RWPE1 (cell line): ENCODE data around the gene GNL1.
"Not testable (repeated sequence)": the region's sequence is repeated elsewhere in the genome, so short reads cannot be mapped to it uniquely, and the experiment has no call there.

Experiments used
- CTCF ChIA-PET: fragments of 350-600 bp; sonication (Branson Sonifier 250); formaldehyde crosslinking; extraction: SDS; loops from one replicate; lab custom pipeline; 2021; lab: Yijun Ruan, JAX
- POLR2A ChIA-PET: fragments of 400-600 bp; formaldehyde crosslinking; extraction: SDS; loops from one replicate; lab custom pipeline; 2020; ENCODE audit warnings: antibody characterized with exemption; ENCODE audit not compliant: low non-redundant PET; lab: Yijun Ruan, JAX
- DNase-seq: peaks from one replicate; pipeline ENCODE4 v3.0.0; 2012; ENCODE audit warnings: low spot score
- H3K27ac ChIP-seq: fragments of 450-650 bp; 2 replicates; pipeline ENCODE4 v1.5.1; 2017
- TF ChIP-seq, protein P1 (sequence below): fragments of 450-650 bp; conservative IDR thresholded peaks from 2 replicates; pipeline ENCODE4 v1.5.1; 2017; ENCODE audit warnings: low read depth, mild to moderate bottlenecking

The GNL1 gene

DNA sequence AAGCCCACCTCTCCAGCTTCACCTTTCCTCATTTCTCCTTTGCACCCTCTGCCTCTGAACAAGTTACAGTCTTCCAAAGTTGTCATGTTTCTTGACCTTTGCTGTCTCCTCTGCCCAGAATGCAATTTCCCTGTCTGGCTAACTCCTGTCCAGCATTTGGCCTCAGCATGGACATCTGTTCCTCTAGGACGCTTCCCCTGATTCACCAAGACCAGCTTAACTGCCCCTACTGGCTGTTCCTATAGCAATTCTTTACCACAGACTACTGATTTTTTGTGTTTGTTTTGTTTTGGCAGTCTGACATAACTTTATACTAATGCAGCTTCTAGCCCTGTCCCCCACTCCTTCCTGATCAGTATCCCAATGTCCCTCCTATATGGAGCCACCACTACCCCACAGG, 13.4 kb downstream of the GNL1 start:
- ChIA-PET POLR2A (no interaction called here), CTCF (interaction anchor here (1.1 to 3.2 kb wide), 4 partner anchors 9 to 537 kb away, joined by 3 to 39 read pairs (median 4); no protein-coding TSS in a partner anchor)
- TF ChIP-seq, protein P1, sequence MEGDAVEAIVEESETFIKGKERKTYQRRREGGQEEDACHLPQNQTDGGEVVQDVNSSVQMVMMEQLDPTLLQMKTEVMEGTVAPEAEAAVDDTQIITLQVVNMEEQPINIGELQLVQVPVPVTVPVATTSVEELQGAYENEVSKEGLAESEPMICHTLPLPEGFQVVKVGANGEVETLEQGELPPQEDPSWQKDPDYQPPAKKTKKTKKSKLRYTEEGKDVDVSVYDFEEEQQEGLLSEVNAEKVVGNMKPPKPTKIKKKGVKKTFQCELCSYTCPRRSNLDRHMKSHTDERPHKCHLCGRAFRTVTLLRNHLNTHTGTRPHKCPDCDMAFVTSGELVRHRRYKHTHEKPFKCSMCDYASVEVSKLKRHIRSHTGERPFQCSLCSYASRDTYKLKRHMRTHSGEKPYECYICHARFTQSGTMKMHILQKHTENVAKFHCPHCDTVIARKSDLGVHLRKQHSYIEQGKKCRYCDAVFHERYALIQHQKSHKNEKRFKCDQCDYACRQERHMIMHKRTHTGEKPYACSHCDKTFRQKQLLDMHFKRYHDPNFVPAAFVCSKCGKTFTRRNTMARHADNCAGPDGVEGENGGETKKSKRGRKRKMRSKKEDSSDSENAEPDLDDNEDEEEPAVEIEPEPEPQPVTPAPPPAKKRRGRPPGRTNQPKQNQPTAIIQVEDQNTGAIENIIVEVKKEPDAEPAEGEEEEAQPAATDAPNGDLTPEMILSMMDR = no peak
- H3K27ac ChIP-seq = no peak overlapping the region
- DNase-seq = no peak

- H3K27ac ChIP-seq = no peak overlapping the region
- ChIA-PET CTCF (interaction anchor here (0.6 to 1.1 kb wide), 2 partner anchors 31 to 538 kb away, joined by 3 to 4 read pairs; no protein-coding TSS in a partner anchor), POLR2A (no interaction called here)
- DNase-seq = no peak
- TF ChIP-seq, protein P1 = no peak
Measured at GRCh38 chr6:30542404-30542725, 13.9 kb downstream of the GNL1 start.

DNA sequence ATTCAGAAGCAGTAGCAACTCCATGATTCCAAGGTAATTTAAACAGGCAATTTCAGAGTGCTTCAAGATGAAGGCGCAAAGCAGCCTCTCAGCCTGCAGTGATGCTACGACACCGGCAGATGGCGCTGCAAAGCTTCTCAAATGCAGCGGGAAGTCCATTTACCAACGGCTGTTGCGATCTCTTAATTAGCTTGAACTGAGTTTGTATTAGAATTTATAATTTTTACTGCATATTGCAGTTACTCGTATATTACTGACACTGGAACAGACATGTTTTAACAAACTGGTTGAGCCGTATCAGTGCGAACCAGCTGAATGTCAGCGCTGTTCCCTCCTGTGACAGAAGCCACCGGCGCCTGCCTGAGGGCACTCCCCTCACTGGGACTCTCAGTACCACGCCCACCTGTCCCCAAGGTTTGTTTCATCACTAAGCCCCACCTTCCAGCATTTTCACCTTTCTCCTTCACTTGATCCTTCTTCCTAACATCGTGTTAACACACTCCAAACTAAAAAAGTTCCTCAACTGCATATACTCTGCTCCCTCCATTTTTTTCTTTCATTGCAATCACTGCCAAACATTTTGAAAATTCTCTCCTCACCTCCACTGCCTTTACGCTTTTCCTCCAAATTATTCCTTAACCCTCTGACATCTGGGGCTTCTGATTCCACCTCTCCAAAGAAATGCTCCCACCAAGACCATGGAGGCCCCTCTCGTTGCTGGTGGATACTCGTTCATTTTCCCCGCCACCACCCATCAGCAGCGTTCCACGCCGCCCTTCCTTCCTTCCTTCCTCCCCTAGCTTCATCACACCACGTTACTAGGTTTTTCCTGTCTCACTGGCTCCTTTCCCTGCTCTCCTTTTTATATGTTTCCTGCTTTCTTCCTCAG, 14.5 kb downstream of the GNL1 start:
- CTCF ChIA-PET = interaction anchor here (0.6 to 2.3 kb wide), 24 partner anchors 10 to 1400 kb away, joined by 3 to 25 read pairs (median 4); no protein-coding TSS in a partner anchor
- POLR2A ChIA-PET = no interaction called here
- no peak overlapping the region for H3K27ac ChIP-seq
- TF ChIP-seq, protein P1 = peak; percentile 97
- peak; percentile 62 for DNase-seq

DNA sequence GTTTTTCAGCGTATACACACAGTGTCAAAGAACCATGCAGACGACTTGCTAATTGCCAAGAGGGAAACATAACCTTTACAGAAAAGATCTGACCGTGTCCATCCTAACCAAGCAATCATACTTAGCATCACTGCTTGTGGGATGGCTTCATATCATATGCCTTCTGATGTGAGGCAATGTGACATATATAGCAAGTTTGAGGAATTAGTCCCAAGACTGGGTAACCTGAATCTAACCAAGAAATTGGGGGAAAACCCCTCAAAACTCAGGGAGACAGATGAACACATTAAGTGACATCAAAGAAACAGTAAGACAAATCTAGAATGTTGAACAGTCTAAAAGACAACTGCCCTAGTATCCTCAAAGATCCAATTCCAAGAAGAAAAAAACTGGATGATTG, 18.4 kb downstream of the GNL1 start:
- POLR2A ChIA-PET = no interaction called here
- TF ChIP-seq, protein P1 = no peak
- CTCF ChIA-PET = interaction anchor here (0.5 kb wide), 1 partner anchor 86 kb away, joined by 3 read pairs; no protein-coding TSS in a partner anchor
- H3K27ac ChIP-seq = no peak overlapping the region
- no peak for DNase-seq

DNA sequence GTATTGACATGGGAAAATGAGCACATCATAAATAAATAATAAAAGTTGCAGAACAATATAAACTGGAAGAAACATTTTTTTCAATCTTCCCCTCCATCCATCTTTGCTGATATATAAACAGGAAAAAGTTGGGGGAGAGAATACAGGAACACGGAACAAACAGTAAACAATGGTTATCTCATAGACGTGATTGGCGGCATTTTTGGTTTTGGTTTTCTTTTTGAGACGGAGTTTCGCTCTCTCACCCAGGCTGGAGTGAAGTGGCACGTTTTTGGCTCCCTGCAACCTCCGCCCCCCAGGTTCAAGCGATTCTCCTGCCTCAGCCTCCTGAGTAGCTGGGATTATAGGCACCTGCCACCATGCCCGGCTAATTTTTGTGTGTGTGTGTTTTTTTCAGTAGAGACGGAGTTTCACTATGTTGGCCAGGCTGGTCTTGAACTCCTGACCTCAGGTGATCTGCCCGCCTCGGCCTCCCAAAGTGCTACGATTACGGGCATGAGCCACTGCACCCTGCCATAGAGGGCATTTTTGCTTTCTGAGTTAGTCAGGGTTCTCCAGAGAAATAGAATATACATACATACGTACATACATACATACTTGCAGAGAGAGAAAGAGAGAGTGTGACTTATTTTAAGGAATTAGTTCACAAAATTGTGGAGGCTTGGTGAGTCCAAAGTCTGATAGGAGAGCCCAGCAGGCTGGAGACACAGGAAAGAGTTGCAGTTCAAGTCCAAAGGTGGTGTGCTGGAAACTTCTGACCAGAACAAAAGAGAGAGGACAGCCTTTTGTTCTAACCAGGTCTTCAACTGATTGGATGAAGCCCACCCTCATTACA, 22.6 kb downstream of the GNL1 start:
- POLR2A ChIA-PET = interaction anchor here (0.6 kb wide), 1 partner anchor 147 kb away, joined by 3 read pairs; no protein-coding TSS in a partner anchor
- CTCF ChIA-PET = interaction anchor here (0.7 to 1.7 kb wide), 2 partner anchors 41 to 52 kb away, joined by 5 to 6 read pairs; no protein-coding TSS in a partner anchor
- H3K27ac ChIP-seq = no peak overlapping the region
- TF ChIP-seq, protein P1 = no peak
- DNase-seq = no peak

- no peak overlapping the region for H3K27ac ChIP-seq
- TF ChIP-seq, protein P1 = no peak
- POLR2A ChIA-PET = no interaction called here
- DNase-seq = no peak
- CTCF ChIA-PET = interaction anchor here (0.7 to 1.5 kb wide), 4 partner anchors 11 to 262 kb away, joined by 3 to 6 read pairs (median 4); no protein-coding TSS in a partner anchor
Measured at GRCh38 chr6:30530014-30530413, 26.3 kb downstream of the GNL1 start.

DNA sequence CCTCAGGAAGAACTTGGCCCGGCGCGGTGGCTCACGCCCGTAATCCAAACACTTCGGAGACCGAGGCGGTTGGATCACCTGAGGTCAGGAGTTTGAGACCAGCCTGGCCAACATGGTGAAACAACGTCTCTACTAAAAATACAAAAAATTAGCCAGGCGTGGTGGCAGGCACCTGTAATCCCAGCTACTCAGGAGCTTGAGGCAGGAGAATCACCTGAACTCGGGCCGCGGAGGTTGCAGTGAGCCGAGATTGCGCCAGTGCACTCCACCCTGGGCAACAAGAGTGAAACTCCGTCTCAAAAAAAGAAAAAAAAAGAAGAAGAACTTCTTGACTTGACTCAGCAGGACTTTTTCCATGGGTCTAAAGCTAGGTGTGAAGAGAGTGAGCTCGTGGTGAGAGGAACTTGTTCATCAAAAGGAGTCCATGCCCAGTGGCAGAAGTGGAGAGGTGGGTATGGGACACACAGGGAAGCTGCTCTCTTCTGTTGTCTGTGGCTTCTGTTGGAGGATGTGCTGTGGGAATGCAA, 26.9 kb downstream of the GNL1 start:
- CTCF ChIA-PET = interaction anchor here (0.7 to 1.5 kb wide), 4 partner anchors 12 to 263 kb away, joined by 3 to 6 read pairs (median 4); no protein-coding TSS in a partner anchor
- peak overlapping the region; percentile 26; the same call in 1 of the 2 replicates for H3K27ac ChIP-seq
- DNase-seq, POLR2A ChIA-PET: not testable (repeated sequence)

GRCh38 chr6:30526444-30526843, 29.8 kb downstream of the GNL1 start:
- DNase-seq, CTCF ChIA-PET, POLR2A ChIA-PET, H3K27ac ChIP-seq: not testable (repeated sequence)

DNA sequence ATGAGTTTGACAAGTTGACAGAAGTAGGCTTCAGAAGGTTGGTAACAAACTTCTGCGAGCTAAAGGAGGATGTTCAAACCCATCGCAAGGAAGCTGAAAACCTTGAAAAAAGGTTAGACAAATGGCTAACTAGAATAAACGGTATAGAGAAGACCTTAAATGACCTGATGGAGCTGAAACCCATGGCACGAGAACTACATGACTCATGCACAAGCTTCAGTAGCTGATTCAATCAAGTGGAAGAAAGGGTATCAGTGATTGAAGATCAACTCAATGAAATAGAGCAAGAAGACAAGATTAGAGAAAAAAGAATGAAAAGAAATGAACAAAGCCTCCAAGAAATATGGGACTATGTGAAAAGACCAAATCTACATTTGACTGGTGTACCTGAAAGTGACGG, 34.3 kb downstream of the GNL1 start:
- DNase-seq = not testable (repeated sequence)
- peak overlapping the region; percentile 97 for H3K27ac ChIP-seq
- POLR2A ChIA-PET = interaction anchor here (1.1 kb wide), 1 partner anchor 17 kb away, joined by 4 read pairs; no protein-coding TSS in a partner anchor
- CTCF ChIA-PET = interaction anchor here (0.7 to 1.1 kb wide), 2 partner anchors 10 to 21 kb away, joined by 3 to 4 read pairs; no protein-coding TSS in a partner anchor
